Kidney (tissue), 14 donors: ENCODE data around the gene FRMD4A. TPM values are rescaled to one million over a fixed set of nuclear protein-coding genes. Genes with fewer than 3 reads are reported as not detected.
A peak's percentile ranks its signal among the peaks of the same experiment; 100 is the strongest.

ENCODE experiments used
- DNase-seq, 5 donors: peaks; one replicate each; pipeline ENCODE4 v3.0.0-alpha.2; 2013 to 2020
- FAIRE-seq: peaks from 2 replicates; lab custom pipeline; 2012; peaks lifted over from hg19 to GRCh38; lab: Jason Lieb, UNC
- H3K27ac ChIP-seq, 2 donors: one replicate each; pipeline ENCODE4 v1.7.0; 2013; ENCODE audit warnings: low read depth in 2 of 2, low read length in 2 of 2, inconsistent platforms in 1 of 2
- H3K27me3 ChIP-seq: one replicate; pipeline ENCODE4 v1.7.1; 2013; ENCODE audit warnings: low read length, inconsistent platforms; ENCODE audit not compliant: control insufficient read depth, insufficient read depth
- H3K36me3 ChIP-seq, 3 donors: one replicate each; pipeline versions ENCODE4 v1.7.0 to v1.7.1; 2013; ENCODE audit warnings: low read length in 3 of 3, control low read depth in 1 of 3, inconsistent platforms in 1 of 3; ENCODE audit not compliant: insufficient read depth in 3 of 3, control insufficient read depth in 2 of 3
- H3K4me1 ChIP-seq, 3 donors: one replicate each; pipeline versions ENCODE4 v1.7.0 to v1.7.1; 2013; ENCODE audit warnings: low read length in 3 of 3, inconsistent platforms in 1 of 3, low read depth in 1 of 3; ENCODE audit not compliant: control insufficient read depth in 2 of 3, insufficient read depth in 2 of 3
- H3K4me3 ChIP-seq, 3 donors: one replicate each; pipeline versions ENCODE4 v1.7.0 to v1.8.1; 2013; ENCODE audit warnings: low read length in 3 of 3, control low read depth in 1 of 3, inconsistent platforms in 1 of 3
- H3K9ac ChIP-seq, 3 donors: one replicate each; pipeline versions ENCODE4 v1.7.0 to v1.7.1; 2013; ENCODE audit warnings: low read length in 3 of 3, control low read depth in 1 of 3, inconsistent platforms in 1 of 3
- H3K9me3 ChIP-seq, 3 donors: one replicate each; pipeline versions ENCODE4 v1.7.0 to v1.7.1; 2013; ENCODE audit warnings: low read length in 3 of 3, control low read depth in 1 of 3, inconsistent platforms in 1 of 3; ENCODE audit not compliant: control insufficient read depth in 2 of 3, insufficient read depth in 1 of 3
- intact Hi-C: fragments of 100-400 bp; cut with DNase I; formaldehyde crosslinking; loops from one replicate; pipeline ENCODE4 v1.11.1; 2022
- polyA plus RNA-seq: library from polyadenylated mRNA; stranded (reverse); fragments of 350-450 nt; fragmentation: Illumina TruSeq; extraction: RNeasy Lipid Tissue Mini Kit (QIAGEN cat#74804); gene quantifications from one replicate; pipeline ENCODE4 v1.2.3, GENCODE V29; 2014; ENCODE audit warnings: low read depth, low replicate concordance; ENCODE audit not compliant: insufficient read depth
- total RNA-seq: library from RNA; stranded (reverse); fragmentation: NEBNext Ultra II Directional; extraction: Animal tissue kit (Norgen Biotek cat#: 25700); gene quantifications from one replicate; pipeline ENCODE4 v1.2.1, GENCODE V29; 2021
- TF ChIP-seq, protein P1 (sequence below): IDR thresholded peaks from 3 replicates; pipeline ENCODE4 v1.5.1; 2012; ENCODE audit warnings: mild to moderate bottlenecking, moderate library complexity, borderline replicate concordance; ENCODE audit not compliant: insufficient read depth; ENCODE audit errors: extremely low read depth
- donor health status: control.
- donor health status: control.
- donor health status: control.
- donor health status: control.
- donor health status: control.
- donor health status: DM: yes; HTN: yes; CAD: no.
- donor health status: Normal renal cell carcinoma (clear cell type).

Gene FRMD4A
- total and polyA plus RNA-seq, 2 donors from 2014 or later, result 16.0 to 68.2 TPM

GRCh38 chr10:13715100-13715499 is 615.6 kb downstream of the FRMD4A start:
- no peak overlapping the region for H3K4me3 ChIP-seq
- no peaks in the 10 kb centered on the region for H3K9me3 ChIP-seq
- FAIRE-seq (no peak), DNase-seq (peak in 3 of 5 donors; percentile 40 to 89 (median 82))
- H3K27me3 ChIP-seq, result no peaks in the 10 kb centered on the region
- H3K27ac ChIP-seq, result no peak overlapping the region
- H3K9ac ChIP-seq, result no peak overlapping the region
- H3K4me1 ChIP-seq, result peaks cover 22 to 32% (median 28%) of the 10 kb centered on the region in 3 donors
- TF ChIP-seq, protein P1, sequence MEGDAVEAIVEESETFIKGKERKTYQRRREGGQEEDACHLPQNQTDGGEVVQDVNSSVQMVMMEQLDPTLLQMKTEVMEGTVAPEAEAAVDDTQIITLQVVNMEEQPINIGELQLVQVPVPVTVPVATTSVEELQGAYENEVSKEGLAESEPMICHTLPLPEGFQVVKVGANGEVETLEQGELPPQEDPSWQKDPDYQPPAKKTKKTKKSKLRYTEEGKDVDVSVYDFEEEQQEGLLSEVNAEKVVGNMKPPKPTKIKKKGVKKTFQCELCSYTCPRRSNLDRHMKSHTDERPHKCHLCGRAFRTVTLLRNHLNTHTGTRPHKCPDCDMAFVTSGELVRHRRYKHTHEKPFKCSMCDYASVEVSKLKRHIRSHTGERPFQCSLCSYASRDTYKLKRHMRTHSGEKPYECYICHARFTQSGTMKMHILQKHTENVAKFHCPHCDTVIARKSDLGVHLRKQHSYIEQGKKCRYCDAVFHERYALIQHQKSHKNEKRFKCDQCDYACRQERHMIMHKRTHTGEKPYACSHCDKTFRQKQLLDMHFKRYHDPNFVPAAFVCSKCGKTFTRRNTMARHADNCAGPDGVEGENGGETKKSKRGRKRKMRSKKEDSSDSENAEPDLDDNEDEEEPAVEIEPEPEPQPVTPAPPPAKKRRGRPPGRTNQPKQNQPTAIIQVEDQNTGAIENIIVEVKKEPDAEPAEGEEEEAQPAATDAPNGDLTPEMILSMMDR, result no peak
- intact Hi-C loops, result no loop called here
- H3K36me3 ChIP-seq, result no peaks in the 10 kb centered on the region

GRCh38 chr10:13712837-13713581 is 617.7 kb downstream of the FRMD4A start:
- H3K9me3 ChIP-seq, result no peaks in the 10 kb centered on the region
- FAIRE-seq, result no peak
- intact Hi-C loops, result no loop called here

GRCh38 chr10:13712476-13712836 is 618.3 kb downstream of the FRMD4A start:
- intact Hi-C loops, result no loop called here
- DNase-seq (no peak), FAIRE-seq (no peak)
- Histone ChIP-seq H3K27ac (peak overlapping the region; percentile 64 to 73), H3K4me3 (peak overlapping the region in 1 of 3 donors; percentile 15), H3K27me3 (no peaks in the 10 kb centered on the region), H3K9ac (peak overlapping the region in 1 of 3 donors; percentile 36), H3K9me3 (no peaks in the 10 kb centered on the region), H3K36me3 (no peaks in the 10 kb centered on the region), H3K4me1 (peaks cover 12 to 19% (median 16%) of the 10 kb centered on the region in 3 donors)
- TF ChIP-seq, protein P1, result no peak

More at GRCh38 chr10:13712837-13713581, 617.7 kb downstream of the FRMD4A start:
- H3K9ac ChIP-seq, result peak overlapping the region in 1 of 3 donors; percentile 36
- H3K36me3 ChIP-seq, result no peaks in the 10 kb centered on the region
- H3K4me1 ChIP-seq, result peaks cover 14 to 21% (median 19%) of the 10 kb centered on the region in 3 donors
- no peaks in the 10 kb centered on the region for H3K27me3 ChIP-seq
- H3K4me3 ChIP-seq, result peak overlapping the region in 1 of 3 donors; percentile 15
- TF ChIP-seq, protein P1, result no peak
- DNase-seq, result peak in 2 of 5 donors; percentile 73 to 94
- H3K27ac ChIP-seq, result peak overlapping the region; percentile 64 to 73
